ENCODE measurements around the gene CHRM1.
"Not testable (repeated sequence)": the region's sequence is repeated elsewhere in the genome, so short reads cannot be mapped to it uniquely, and the experiment has no call there.

Gene CHRM1

DNA sequence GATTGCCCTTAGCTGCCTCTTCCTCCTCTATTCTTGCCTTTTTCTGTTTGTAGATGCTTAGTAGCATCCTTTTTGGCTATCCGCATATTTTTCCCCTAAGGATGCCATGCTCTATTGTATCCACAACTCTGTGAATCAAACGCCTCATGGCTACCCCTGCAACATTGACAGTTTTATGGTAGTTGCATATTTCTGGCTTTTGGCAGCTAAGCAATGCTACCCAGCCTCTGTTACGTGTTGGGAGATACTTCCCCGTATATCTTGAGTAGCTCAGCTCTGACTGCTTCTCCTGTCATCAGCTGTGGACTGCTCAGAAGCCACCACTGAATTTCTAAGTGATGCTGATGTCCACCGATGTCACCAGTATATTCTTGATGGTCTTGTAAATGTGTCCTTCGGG lies 55.5 kb downstream of the CHRM1 start:
- Mint-ChIP-seq H3K27me3 (ENCODE audit: low read depth, poor library complexity) (no peaks in the 10 kb centered on the region), H3K4me3 (no peak overlapping the region), H3K27ac (peak overlapping the region; percentile 37), H3K4me1 (peaks cover 37% of the 10 kb centered on the region), H3K36me3 (ENCODE audit: low read depth) (peaks cover 47% of the 10 kb centered on the region), H3K9me3 (no peaks in the 10 kb centered on the region)
- DNase-seq = no peak
- TF ChIP-seq CTCF (IDR thresholded peaks at IDR 0.05) = no peak

GRCh38 chr11:62863687-62864335 lies 57.4 kb downstream of the CHRM1 start:
- Mint-ChIP-seq H3K27ac (no peak overlapping the region), H3K4me1 (peaks cover 55% of the 10 kb centered on the region), H3K36me3 (ENCODE audit: low read depth) (peaks cover 47% of the 10 kb centered on the region), H3K9me3 (no peaks in the 10 kb centered on the region), H3K27me3 (ENCODE audit: low read depth, poor library complexity) (no peaks in the 10 kb centered on the region), H3K4me3 (no peak overlapping the region)
- TF ChIP-seq CTCF (IDR thresholded peaks at IDR 0.05) = no peak
- no peak for DNase-seq

DNA sequence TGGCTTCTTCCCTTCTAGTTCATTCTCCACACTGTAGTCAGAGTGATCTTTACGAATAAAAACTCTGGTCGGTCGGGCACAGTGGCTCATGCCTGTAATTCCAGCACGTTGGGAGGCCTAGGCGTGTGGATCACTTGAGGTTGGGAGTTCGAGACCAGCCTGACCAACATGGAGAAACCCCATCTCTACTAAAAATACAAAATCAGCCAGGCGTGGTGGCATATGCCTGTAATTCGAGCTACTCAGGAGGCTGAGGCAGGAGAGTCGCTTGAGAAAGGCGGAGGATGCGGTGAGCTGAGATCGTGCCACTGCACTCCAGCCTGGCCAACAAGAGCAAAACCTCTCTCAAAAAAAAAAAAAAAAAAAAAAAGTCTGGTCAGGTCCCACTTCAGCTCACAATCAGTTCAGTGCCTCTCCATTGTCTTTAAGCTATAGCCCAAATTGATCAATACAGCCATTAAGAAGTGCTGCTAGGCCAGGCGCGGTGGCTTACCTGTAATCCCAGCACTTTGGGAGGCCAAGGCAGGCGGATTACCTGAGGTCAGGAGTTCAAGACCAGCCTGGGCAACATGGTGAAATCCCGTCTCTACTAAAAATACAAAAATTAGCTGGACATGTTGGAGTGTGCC lies 59.5 kb downstream of the CHRM1 start:
- H3K9me3 Mint-ChIP-seq; DNase-seq; H3K27me3 Mint-ChIP-seq (ENCODE audit: low read depth, poor library complexity): not testable (repeated sequence)
- Mint-ChIP-seq H3K36me3 (ENCODE audit: low read depth) (peaks cover 28% of the 10 kb centered on the region), H3K4me3 (peak overlapping the region; percentile 48), H3K27ac (peak overlapping the region; percentile 94), H3K4me1 (peaks cover 73% of the 10 kb centered on the region)

GRCh38 chr11:62860835-62861563 lies 60.2 kb downstream of the CHRM1 start:
- H3K4me3 Mint-ChIP-seq = peak overlapping the region; percentile 48

GRCh38 chr11:62859281-62859703 lies 61.9 kb downstream of the CHRM1 start:
- not testable (repeated sequence) for DNase-seq; H3K9me3 Mint-ChIP-seq; H3K27me3 Mint-ChIP-seq (ENCODE audit: low read depth, poor library complexity)
- H3K4me3 Mint-ChIP-seq = peak overlapping the region; percentile 63
- H3K27ac Mint-ChIP-seq = peak overlapping the region; percentile 92
- peaks cover 77% of the 10 kb centered on the region for H3K4me1 Mint-ChIP-seq
- peaks cover 28% of the 10 kb centered on the region for H3K36me3 Mint-ChIP-seq (ENCODE audit: low read depth)

More at GRCh38 chr11:62860835-62861563, 60.2 kb downstream of the CHRM1 start:
- Mint-ChIP-seq H3K27ac (peak overlapping the region; percentile 95), H3K4me1 (peaks cover 73% of the 10 kb centered on the region), H3K27me3 (ENCODE audit: low read depth, poor library complexity) (no peaks in the 10 kb centered on the region), H3K9me3 (no peaks in the 10 kb centered on the region), H3K36me3 (ENCODE audit: low read depth) (peaks cover 21% of the 10 kb centered on the region)
- no peak for TF ChIP-seq CTCF (IDR thresholded peaks at IDR 0.05)
- no peak for DNase-seq

Measured in nephron progenitor cell (in vitro differentiated cells).